Mesenchymal stem cell (in vitro differentiated cells and primary cell): ENCODE data around the gene RGS9.
A peak's percentile ranks its signal among the peaks of the same experiment; 100 is the strongest.
"Not testable (repeated sequence)": the region's sequence is repeated elsewhere in the genome, so short reads cannot be mapped to it uniquely, and the experiment has no call there.

ENCODE experiments used
- DNase-seq: peaks from one replicate; pipeline ENCODE4 v3.0.0-alpha.2; 2013
- H2AFZ ChIP-seq: one replicate; pipeline ENCODE4 v1.6.1; 2013; ENCODE audit warnings: low read depth, mild to moderate bottlenecking, control low read depth, inconsistent platforms, low read length, moderate library complexity
- H2AK5ac ChIP-seq: 2 replicates; pipeline ENCODE4 v1.6.1; 2013; ENCODE audit warnings: low read length, moderate library complexity, mild to moderate bottlenecking, inconsistent platforms; ENCODE audit not compliant: severe bottlenecking
- H2BK120ac ChIP-seq: one replicate; pipeline ENCODE4 v1.6.1; 2013; ENCODE audit warnings: low read depth, mild to moderate bottlenecking, inconsistent platforms, low read length, moderate library complexity
- H2BK12ac ChIP-seq, 2 experiments: one replicate each; pipeline ENCODE4 v1.6.1; 2013; ENCODE audit warnings: inconsistent platforms in 2 of 2, low read length in 2 of 2, mild to moderate bottlenecking in 2 of 2, moderate library complexity in 2 of 2, control low read depth in 1 of 2
- H2BK15ac ChIP-seq: one replicate; pipeline ENCODE4 v1.6.1; 2013; ENCODE audit warnings: mild to moderate bottlenecking, low read depth, inconsistent platforms; ENCODE audit not compliant: poor library complexity, severe bottlenecking
- H2BK5ac ChIP-seq: 2 replicates; pipeline ENCODE4 v1.6.1; 2013; ENCODE audit warnings: low read depth, mild to moderate bottlenecking, low read length, control low read depth, inconsistent platforms; ENCODE audit not compliant: poor library complexity, severe bottlenecking
- H3K14ac ChIP-seq, 2 experiments: one replicate each; pipeline ENCODE4 v1.6.1; 2013; ENCODE audit warnings: inconsistent platforms in 2 of 2, low read length in 2 of 2, control low read depth in 1 of 2, mild to moderate bottlenecking in 1 of 2, moderate library complexity in 1 of 2
- H3K18ac ChIP-seq, 2 experiments: one replicate each; pipeline ENCODE4 v1.6.1; 2013; ENCODE audit warnings: inconsistent platforms in 2 of 2, low read length in 2 of 2, control low read depth in 1 of 2, low read depth in 1 of 2, mild to moderate bottlenecking in 1 of 2
- H3K23ac ChIP-seq, 2 experiments: one replicate each; pipeline ENCODE4 v1.6.1; 2013; ENCODE audit warnings: inconsistent platforms in 2 of 2, low read length in 2 of 2, mild to moderate bottlenecking in 2 of 2, moderate library complexity in 2 of 2, control low read depth in 1 of 2
- H3K27ac ChIP-seq: 2 replicates; pipeline ENCODE4 v1.5.1; 2013; ENCODE audit warnings: mild to moderate bottlenecking, moderate library complexity, low read length, control low read depth, inconsistent platforms; ENCODE audit not compliant: poor library complexity, severe bottlenecking
- H3K27me3 ChIP-seq, 2 experiments: 2 replicates each; pipeline versions ENCODE4 v1.6.1 to v1.7.0; 2013; ENCODE audit warnings: low read length in 2 of 2, mild to moderate bottlenecking in 2 of 2, moderate library complexity in 2 of 2, control low read depth in 1 of 2, inconsistent platforms in 1 of 2; ENCODE audit not compliant: control insufficient read depth in 1 of 2, insufficient read depth in 1 of 2
- H3K36me3 ChIP-seq, 2 experiments: 2 replicates each; pipeline versions ENCODE4 v1.6.1 to v1.7.0; 2013; ENCODE audit warnings: low read length in 2 of 2, control low read depth in 1 of 2, inconsistent platforms in 1 of 2, low read depth in 1 of 2, mild to moderate bottlenecking in 1 of 2; ENCODE audit not compliant: insufficient read depth in 2 of 2, control insufficient read depth in 1 of 2
- H3K4ac ChIP-seq, 2 experiments: one replicate each; pipeline ENCODE4 v1.6.1; 2013; ENCODE audit warnings: inconsistent platforms in 2 of 2, low read length in 2 of 2, mild to moderate bottlenecking in 2 of 2, moderate library complexity in 2 of 2, control low read depth in 1 of 2, low read depth in 1 of 2
- H3K4me1 ChIP-seq: 2 replicates; pipeline ENCODE4 v1.6.1; 2013; ENCODE audit warnings: low read depth, low read length, control low read depth; ENCODE audit not compliant: control insufficient read depth, insufficient read depth
- H3K4me2 ChIP-seq: 2 replicates; pipeline ENCODE4 v1.6.1; 2013; ENCODE audit warnings: low read length, mild to moderate bottlenecking, inconsistent platforms; ENCODE audit not compliant: poor library complexity, severe bottlenecking
- H3K4me3 ChIP-seq, 2 experiments: 2 replicates each; pipeline versions ENCODE4 v1.5.1 to v1.7.0; 2013; ENCODE audit warnings: low read length in 2 of 2, mild to moderate bottlenecking in 2 of 2, control low read depth in 1 of 2, low read depth in 1 of 2; ENCODE audit not compliant: insufficient read depth in 1 of 2
- H3K79me1 ChIP-seq: replicated peaks from 2 replicates; pipeline ENCODE4 v1.6.1; 2013; ENCODE audit warnings: mild to moderate bottlenecking, control low read depth, low read length, inconsistent platforms; ENCODE audit not compliant: poor library complexity, severe bottlenecking
- H3K9ac ChIP-seq: 2 replicates; pipeline ENCODE4 v1.7.0; 2013; ENCODE audit warnings: mild to moderate bottlenecking, low read length, moderate library complexity
- H3K9me3 ChIP-seq: 2 replicates; pipeline ENCODE4 v1.7.0; 2013; ENCODE audit warnings: mild to moderate bottlenecking, low read length; ENCODE audit not compliant: control insufficient read depth
- H4K8ac ChIP-seq: one replicate; pipeline ENCODE4 v1.6.1; 2013; ENCODE audit warnings: inconsistent platforms, mild to moderate bottlenecking, low read length, moderate library complexity
- H4K91ac ChIP-seq: one replicate; pipeline ENCODE4 v1.6.1; 2013; ENCODE audit warnings: mild to moderate bottlenecking, low read length, inconsistent platforms
- WGBS: methylation state at CpG from one replicate; pipeline ENCODE4 v1.1.7; 2013; ENCODE audit warnings: mixed read lengths; 5-methylcytosine and 5-hydroxymethylcytosine counted together

RGS9 gene

DNA sequence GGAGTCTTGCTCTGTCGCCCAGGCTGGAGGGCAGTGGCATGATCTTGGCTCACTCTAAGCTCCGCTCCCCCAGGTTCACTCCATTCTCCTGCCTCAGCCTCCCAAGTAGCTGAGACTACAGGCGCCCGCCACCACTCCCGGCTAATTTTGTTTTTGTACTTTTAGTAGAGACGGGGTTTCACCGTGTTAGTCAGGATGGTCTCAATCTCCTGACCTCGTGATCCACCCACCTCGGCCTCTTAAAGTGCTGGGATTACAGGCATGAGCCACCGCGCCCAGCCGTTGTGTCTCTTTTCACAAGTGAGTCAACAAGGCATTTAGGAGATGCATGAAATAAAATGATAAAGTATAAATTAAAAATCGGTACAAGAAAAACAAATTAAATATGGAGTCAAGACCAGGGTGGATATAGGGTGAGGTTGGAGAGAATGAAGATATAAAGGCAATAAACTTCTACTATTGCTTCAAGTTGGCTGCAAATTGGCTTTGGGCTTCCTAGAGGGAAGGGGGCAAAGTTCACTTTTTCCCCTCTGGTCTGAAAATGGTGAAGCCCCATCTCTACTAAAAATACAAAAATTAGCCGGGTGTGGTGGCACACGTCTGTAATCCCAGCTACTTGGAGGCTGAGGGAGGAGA lies 44.3 kb upstream of the RGS9 start:
- WGBS, result 95% methylated on average over 14 of the region's 15 CpGs
- not testable (repeated sequence) for H3K4me3 ChIP-seq, H3K9me3 ChIP-seq, H2BK120ac ChIP-seq, H3K4me1 ChIP-seq, H3K36me3 ChIP-seq, H4K8ac ChIP-seq, H3K27me3 ChIP-seq, H3K27ac ChIP-seq, H2AK5ac ChIP-seq, H4K91ac ChIP-seq, H3K79me1 ChIP-seq, H2BK12ac ChIP-seq, H3K4me2 ChIP-seq, DNase-seq, H2BK5ac ChIP-seq, H3K23ac ChIP-seq, H2BK15ac ChIP-seq, H2AFZ ChIP-seq, H3K14ac ChIP-seq, H3K18ac ChIP-seq, H3K4ac ChIP-seq
- peak overlapping the region; percentile 64 for H3K9ac ChIP-seq

DNA sequence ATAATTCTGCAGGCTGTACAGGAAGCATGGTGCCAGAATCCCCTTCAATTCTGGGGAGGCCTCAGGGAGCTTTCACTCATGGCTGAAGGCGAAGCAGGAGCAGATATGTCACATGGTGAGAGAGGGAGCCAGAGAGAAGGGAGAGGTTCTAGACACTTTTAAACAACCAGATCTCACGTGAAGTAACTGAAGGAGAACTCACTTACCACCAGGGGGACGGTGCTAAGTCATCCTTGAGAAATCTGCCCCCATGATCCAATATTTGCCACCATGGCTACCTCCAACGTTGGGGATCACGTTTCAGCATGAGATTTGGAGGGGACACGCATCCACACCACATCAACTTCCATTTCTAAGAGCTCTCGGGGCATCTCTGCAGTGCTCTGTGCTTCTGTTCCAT lies 43.2 kb upstream of the RGS9 start:
- H3K14ac ChIP-seq, result no peak overlapping the region
- no peak overlapping the region for H2BK120ac ChIP-seq
- no peak overlapping the region for H3K4ac ChIP-seq
- H3K79me1 ChIP-seq, result no peaks in the 10 kb centered on the region
- no peak overlapping the region for H2BK12ac ChIP-seq
- no peak overlapping the region for H4K8ac ChIP-seq
- no peak overlapping the region for H3K23ac ChIP-seq
- H3K18ac ChIP-seq, result peak overlapping the region in 1 of 2 experiments; percentile 43
- DNase-seq, result no peak
- H3K9me3 ChIP-seq, result no peaks in the 10 kb centered on the region
- H3K4me2 ChIP-seq, result no peak overlapping the region
- H3K36me3 ChIP-seq, result no peaks in the 10 kb centered on the region
- no peak overlapping the region for H3K9ac ChIP-seq
- no peak overlapping the region for H3K4me3 ChIP-seq
- H2AK5ac ChIP-seq, result no peak overlapping the region
- H3K4me1 ChIP-seq, result no peaks in the 10 kb centered on the region
- H3K27ac ChIP-seq, result no peak overlapping the region
- H4K91ac ChIP-seq, result no peak overlapping the region
- H2BK15ac ChIP-seq, result no peak overlapping the region
- 74% methylated on average over 7 of the region's 7 CpGs for WGBS
- no peaks in the 10 kb centered on the region for H3K27me3 ChIP-seq
- no peak overlapping the region for H2AFZ ChIP-seq
- no peak overlapping the region for H2BK5ac ChIP-seq

DNA sequence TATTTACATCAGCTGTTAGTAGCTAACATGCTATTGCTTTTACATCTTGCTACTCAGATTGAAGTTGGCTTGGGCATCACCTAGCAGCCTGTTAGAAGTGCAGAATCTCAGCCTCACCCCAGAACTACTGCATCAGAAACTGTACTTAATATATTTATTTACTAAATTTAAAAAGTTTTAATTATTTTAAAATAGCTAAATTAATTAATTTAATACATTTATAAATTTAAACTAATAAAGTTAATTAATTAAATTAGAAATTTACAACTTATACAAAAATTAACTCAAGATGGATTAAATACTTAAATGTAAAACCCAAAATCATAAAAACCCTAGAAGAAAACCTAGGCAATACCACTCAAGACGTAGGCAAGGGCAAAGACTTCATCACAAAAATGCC lies 41.7 kb upstream of the RGS9 start:
- no peak overlapping the region for H3K18ac ChIP-seq
- no peak overlapping the region for H2BK5ac ChIP-seq
- no peak overlapping the region for H2BK15ac ChIP-seq
- no peak overlapping the region for H2BK120ac ChIP-seq
- no peaks in the 10 kb centered on the region for H3K36me3 ChIP-seq
- H3K23ac ChIP-seq, result no peak overlapping the region
- H3K9ac ChIP-seq, result no peak overlapping the region
- no peaks in the 10 kb centered on the region for H3K9me3 ChIP-seq
- no peak overlapping the region for H2AFZ ChIP-seq
- no peak overlapping the region for H2AK5ac ChIP-seq
- no peak overlapping the region for H3K14ac ChIP-seq
- 83% methylated on average over 1 of the region's 1 CpG for WGBS
- no peak overlapping the region for H2BK12ac ChIP-seq
- no peaks in the 10 kb centered on the region for H3K27me3 ChIP-seq
- no peak overlapping the region for H3K27ac ChIP-seq
- H3K4me2 ChIP-seq, result no peak overlapping the region
- no peaks in the 10 kb centered on the region for H3K79me1 ChIP-seq
- no peak overlapping the region for H3K4me3 ChIP-seq
- no peak overlapping the region for H3K4ac ChIP-seq
- no peak for DNase-seq
- H4K91ac ChIP-seq, result no peak overlapping the region
- no peak overlapping the region for H4K8ac ChIP-seq
- peaks cover 2% of the 10 kb centered on the region for H3K4me1 ChIP-seq

DNA sequence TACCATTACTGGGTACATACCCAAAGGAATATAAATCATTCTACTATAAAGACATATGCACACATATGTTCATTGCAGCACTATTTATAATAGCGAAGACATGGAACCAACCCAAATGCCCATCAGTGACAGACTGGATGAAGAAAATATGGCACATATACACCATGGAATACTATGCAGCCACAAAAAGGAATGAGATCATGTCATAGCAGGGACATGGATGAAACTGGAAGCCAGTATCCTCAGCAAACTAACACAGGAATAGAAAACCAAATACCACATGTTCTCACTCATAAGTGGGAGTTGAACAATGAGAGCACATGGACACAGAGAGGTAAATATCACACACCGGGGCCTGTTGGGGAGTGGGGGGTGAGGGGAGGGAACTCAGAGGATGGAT lies 40.8 kb upstream of the RGS9 start:
- not testable (repeated sequence) for H3K18ac ChIP-seq, H3K79me1 ChIP-seq, H3K27ac ChIP-seq, H2BK12ac ChIP-seq, H3K9me3 ChIP-seq, DNase-seq, H2AK5ac ChIP-seq, H3K27me3 ChIP-seq, H2BK120ac ChIP-seq, H3K4me1 ChIP-seq, H3K4me3 ChIP-seq, H2AFZ ChIP-seq, H3K4me2 ChIP-seq, H3K23ac ChIP-seq, H3K14ac ChIP-seq, H3K36me3 ChIP-seq, H4K91ac ChIP-seq, H3K9ac ChIP-seq, H4K8ac ChIP-seq, H2BK15ac ChIP-seq, H2BK5ac ChIP-seq, H3K4ac ChIP-seq
- 100% methylated on average over 1 of the region's 2 CpGs for WGBS
